GM19328 (cell line): Measurements from ENCODE around the gene EXOG.

Experiments used
- ATAC-seq: cut with Tn5 transposase; IDR thresholded peaks from one replicate; pipeline ENCODE4 v1.9.1; 2021; ENCODE audit warnings: mild to moderate bottlenecking, moderate library complexity; ENCODE audit not compliant: unreplicated experiment

The EXOG gene

DNA sequence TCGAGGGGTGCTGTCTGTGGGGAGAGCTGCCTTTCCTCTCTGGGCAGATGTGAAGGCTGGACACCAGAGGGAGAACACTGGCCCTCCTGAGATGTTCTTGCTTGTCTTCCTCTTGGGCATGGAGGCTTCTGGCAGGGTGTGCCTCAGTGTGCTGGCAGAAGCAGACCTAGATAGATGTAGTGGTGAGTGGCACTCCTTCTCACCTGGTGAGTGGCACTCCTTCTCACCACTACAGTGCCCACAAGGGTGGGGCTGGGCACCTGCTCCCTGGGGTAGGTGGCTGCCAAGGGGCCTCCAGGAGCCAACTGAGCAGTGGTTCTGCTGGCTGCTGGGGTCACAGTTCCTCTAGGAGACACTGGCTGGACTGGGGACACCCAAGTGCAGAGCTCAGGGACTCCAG is 23.8 kb upstream of the EXOG start:
- ATAC-seq, result no peak

DNA sequence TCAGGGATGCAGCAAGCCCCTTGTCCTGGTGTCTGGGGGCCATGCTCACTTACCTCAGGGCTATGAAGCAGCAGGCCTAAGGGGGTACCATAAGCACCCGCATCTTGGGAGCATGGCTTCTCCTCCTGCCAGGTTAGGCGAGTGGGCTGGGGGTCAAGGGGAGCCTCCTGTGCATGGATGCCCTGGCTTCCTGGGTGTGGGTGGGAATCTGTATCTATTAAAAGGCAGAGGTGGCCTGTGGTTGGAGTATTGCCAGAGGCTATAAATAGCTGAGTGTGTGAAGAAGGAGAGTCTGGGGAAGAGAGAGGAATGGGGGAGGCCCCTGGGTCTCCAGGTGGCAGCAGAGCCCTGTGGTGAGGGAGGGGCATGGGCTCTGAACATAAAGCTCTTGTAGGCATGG is 22.9 kb upstream of the EXOG start:
- no peak for ATAC-seq

DNA sequence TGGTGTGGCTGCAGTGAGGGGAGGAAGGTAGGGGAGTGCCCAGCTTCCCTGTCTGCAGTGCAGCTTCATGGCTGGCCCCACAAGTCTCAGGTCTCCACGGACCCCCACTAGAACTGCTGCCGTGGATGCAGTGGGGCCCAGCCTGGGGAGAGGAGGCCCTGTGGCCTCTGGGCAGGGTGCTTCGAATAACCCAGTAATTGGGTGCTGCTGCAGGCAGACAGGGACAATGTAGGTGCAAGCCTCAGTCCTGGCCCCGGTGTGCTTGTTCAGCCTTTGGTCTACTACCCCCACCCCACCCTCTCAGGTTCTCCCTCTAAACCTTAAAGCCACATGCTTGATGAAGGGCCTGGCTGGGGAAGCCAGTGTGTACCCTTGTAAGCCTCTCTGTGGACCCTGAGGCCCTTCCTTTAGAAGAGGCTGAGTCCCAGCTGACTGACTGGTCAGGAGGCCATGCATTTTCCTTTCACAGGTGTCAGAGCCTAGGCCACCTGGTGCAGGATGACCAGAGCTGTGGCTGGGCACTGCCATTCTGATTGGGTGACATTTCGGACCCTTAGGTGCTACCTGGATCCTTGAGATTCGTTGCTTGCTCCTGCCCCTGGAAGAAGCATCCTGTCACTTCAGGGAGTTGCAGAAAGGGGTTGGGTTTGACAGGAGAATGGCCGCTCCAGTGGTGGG is 21.1 kb upstream of the EXOG start:
- no peak for ATAC-seq

DNA sequence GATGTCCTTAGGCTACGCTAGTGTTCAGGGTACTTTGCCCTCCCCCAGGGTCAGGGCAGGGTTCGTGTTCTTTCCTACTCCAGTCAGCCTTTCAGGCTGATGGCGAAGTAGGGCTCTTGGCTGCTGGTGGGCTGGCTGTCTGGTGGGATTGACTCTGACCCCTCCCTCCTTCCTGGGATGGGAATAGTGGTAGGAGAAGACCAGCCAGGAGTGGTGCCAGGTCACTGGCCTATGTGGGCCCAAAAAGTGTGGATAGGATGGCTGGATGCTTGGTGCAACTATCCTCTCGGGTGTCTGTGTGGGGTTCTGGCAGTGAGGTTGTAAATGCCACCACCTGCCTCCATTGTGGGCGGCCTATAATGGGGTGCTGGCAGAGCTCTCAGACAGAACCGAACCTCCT is 20.4 kb upstream of the EXOG start:
- ATAC-seq, result no peak

DNA sequence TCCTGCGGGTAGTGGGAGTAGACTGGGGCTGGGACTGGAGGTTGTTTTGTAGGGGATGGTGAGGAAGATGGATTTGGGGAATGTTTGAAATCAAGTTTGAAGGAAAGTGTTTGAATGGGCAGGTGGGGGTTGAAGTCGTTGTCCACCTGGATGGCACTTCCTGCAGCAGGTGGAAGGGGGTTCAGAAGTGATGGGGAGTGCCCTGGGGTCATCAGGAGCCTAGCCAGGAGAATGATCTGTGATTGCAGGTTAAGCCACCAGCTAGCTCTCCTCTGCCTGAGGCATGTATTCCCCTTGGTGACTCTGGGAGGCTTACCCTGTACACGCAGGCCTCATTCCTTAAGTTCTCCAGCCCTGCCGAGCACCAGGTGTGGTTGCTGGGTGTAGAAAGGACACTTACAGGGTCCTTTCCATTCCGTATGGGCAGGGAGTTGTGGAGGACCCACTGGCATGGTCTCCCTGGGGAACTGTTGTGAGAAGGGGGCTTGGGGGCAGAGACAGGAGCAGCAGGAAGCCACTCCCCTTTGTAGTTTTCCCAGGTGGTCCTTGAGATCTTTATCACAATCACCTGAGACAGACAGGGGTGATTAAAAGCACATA is 19.9 kb upstream of the EXOG start:
- no peak for ATAC-seq

DNA sequence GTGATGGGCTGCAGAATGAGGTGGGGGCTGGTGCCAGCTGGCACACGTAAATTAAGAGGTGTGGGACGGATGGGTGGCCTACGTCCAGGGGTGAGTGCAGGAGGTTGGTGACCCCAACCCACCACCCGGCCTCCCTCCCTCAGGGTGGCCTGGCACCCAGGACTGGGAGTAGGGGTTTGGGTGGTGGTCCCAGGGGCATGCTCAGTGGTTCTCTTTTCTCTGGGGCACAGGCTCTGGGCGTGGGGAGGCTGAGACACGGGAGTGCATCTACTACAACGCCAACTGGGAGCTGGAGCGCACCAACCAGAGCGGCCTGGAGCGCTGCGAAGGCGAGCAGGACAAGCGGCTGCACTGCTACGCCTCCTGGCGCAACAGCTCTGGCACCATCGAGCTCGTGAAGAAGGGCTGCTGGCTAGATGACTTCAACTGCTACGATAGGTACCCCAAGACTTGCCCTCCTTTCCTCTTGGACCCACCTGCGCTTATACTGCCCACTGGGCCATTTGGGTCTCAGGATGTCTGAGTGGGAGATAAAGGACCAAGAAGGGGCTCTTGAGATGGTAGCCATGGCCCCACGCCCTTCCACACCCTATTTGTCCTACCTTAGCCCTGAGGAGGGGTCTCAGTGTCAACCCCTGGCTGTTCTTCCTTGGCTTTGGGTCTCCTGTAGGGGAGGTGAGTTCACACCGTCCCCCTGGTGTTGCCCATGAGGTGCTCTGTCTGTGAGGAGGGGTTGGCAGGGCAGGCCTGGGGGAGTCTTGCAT is 18.9 kb upstream of the EXOG start:
- ATAC-seq, result no peak

DNA sequence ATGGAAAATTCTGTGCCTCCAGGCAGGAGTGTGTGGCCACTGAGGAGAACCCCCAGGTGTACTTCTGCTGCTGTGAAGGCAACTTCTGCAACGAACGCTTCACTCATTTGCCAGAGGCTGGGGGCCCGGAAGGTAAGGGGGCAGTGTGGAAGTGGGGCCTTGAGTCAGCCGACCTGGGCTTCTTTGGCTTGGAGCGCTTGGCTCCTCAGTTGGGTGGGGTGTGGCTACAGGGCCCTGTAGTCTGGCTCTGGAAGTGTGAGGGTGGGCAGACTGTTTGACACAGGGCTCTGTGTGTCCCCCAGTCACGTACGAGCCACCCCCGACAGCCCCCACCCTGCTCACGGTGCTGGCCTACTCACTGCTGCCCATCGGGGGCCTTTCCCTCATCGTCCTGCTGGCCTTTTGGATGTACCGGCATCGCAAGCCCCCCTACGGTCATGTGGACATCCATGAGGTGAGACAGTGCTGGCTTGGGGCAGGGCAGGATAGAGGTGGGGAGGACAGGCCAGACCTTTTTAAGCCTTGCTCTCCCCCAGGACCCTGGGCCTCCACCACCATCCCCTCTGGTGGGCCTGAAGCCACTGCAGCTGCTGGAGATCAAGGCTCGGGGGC is 18.2 kb upstream of the EXOG start:
- ATAC-seq, result no peak

DNA sequence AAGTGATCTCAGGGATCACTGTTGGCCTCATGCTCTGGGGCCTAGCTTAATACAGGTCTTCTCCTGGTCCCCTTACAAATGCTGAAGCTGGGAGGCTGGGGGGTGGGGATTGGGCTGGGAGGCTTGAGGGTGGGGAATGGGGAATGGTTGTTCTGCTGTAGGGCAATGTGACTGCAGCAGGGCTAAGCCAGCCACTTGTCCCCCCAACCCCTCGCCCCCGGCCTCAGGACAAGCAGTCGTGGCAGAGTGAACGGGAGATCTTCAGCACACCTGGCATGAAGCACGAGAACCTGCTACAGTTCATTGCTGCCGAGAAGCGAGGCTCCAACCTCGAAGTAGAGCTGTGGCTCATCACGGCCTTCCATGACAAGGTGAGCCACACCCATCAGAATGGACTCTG is 17.2 kb upstream of the EXOG start:
- no peak for ATAC-seq

DNA sequence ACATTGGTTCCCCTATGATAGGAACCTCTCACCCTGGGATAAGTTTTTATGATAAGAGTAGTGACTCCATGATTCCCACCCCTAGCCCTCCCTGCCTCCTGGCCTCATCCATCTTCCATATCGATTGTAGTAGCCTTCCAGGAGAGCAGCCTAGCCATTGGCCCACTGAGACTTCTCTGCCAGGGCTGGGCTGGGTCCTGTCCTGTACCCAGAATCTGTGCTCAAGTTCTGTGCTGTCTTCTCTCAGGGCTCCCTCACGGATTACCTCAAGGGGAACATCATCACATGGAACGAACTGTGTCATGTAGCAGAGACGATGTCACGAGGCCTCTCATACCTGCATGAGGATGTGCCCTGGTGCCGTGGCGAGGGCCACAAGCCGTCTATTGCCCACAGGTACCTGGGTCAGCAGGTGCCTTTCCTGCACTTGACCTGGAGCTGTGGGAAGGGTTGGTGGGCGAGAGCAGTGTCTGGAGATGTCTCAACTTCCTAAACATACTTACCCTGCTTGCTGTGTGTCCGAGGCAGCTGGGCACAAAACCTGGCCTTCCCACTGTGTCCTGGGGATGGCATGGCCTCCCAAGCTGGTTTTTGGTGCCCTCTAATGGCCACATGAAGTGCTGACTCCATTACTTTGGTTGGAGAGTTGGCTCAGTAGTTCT is 16.6 kb upstream of the EXOG start:
- ATAC-seq, result no peak

DNA sequence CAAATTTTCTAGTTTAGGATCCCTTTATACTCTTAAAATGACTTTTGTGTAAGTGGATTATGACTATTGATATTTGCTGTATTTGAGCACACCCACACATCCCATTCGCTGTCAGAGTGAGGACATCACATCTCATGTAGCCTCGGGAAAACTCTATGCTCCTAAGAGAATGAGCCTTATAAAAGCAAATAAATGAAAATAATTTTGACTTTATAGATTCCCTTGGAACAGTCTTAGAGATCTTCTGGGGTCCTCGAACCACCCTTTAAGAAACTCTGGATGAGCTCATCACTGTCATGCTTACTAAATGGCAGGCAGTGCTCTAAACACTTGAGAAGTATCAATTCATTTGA is 16.1 kb upstream of the EXOG start:
- no peak for ATAC-seq

DNA sequence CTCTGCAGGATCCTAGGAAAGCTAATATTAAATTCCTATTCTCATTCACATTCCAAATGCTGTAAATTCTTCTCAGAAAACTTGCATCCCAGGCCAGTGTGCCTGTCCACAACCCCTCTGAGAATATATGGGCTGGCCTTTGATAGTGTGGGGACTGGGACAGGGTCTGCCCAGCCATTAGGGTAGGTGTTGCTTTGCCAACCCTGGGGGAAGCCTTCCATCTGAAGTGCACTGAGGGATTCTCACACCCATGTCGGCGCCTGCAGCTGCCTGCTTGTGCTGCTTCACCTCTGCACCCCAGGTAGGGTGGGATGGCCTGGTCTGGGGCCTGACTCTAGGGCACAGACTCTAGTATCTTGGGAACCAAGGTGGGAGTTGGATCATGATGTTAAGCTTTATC is 15.2 kb upstream of the EXOG start:
- ATAC-seq, result no peak

DNA sequence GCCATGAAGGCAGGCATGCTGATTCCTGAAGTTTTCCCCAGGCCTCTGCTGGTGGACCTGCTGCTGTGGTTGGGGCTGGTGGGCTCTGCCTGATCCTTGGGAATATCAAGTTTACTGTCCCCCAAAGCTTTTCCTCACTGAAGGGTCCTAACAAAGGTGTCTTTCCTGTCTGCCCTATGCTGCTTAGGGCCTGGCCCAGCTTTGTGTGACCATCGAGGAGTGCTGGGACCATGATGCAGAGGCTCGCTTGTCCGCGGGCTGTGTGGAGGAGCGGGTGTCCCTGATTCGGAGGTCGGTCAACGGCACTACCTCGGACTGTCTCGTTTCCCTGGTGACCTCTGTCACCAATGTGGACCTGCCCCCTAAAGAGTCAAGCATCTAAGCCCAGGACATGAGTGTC is 13.2 kb upstream of the EXOG start:
- no peak for ATAC-seq

DNA sequence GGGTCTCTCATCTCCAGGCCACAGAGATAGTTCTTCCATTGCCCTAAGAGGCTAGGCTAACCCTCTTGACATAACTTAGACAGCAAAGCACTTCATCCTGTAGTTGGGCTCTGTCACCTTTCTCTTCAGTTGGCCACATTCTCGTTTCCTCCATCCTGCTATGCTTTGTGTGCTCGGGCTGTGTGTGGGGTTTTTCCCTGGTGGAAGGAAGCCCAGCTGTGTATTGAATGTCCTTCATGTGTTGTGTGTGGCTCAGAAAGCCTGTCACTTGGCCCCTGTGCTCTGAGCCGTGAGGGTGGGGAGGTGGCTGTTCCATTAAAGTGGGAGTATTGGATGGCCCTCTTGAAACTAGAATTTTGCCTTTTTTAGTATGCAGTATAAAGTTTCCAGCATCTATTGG is 8.8 kb upstream of the EXOG start:
- ATAC-seq, result no peak

DNA sequence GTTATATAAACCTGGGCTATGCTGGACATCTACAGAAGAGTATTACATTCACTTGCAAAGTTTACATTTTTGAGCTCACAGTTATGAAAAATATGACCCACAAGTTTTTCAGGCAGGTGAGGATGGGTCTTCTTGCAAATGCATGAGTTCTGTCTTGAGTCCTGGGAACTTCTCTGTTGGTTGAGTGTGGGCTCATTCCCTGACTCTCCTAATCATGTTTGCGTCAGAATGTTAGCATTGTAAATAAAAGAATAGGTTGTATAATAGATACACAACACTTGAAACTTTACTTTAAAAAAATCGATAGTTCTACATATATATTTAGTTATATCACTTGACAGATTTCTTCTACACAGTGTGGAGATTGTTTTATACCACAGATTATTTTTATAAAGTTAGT is 7.2 kb upstream of the EXOG start:
- no peak for ATAC-seq

DNA sequence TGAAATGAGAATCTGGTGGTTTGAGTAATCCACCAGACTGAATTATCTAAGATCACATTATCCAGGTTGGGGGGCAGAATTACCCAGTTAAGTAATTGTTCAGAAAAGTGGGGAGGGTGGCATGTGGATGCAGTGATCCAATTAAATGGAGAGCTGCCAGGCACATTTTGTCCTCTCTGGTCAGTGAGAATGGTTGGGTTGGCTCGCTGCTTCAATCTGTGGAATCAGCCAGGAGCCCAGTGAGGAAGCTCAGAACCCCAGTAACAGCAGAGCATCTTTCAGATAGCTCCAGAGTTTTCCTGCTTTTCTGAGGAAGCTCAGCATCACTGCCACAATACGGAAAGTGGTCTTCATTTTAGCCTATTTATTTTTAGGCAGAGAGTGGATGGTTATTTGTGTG is 6.4 kb upstream of the EXOG start:
- no peak for ATAC-seq

DNA sequence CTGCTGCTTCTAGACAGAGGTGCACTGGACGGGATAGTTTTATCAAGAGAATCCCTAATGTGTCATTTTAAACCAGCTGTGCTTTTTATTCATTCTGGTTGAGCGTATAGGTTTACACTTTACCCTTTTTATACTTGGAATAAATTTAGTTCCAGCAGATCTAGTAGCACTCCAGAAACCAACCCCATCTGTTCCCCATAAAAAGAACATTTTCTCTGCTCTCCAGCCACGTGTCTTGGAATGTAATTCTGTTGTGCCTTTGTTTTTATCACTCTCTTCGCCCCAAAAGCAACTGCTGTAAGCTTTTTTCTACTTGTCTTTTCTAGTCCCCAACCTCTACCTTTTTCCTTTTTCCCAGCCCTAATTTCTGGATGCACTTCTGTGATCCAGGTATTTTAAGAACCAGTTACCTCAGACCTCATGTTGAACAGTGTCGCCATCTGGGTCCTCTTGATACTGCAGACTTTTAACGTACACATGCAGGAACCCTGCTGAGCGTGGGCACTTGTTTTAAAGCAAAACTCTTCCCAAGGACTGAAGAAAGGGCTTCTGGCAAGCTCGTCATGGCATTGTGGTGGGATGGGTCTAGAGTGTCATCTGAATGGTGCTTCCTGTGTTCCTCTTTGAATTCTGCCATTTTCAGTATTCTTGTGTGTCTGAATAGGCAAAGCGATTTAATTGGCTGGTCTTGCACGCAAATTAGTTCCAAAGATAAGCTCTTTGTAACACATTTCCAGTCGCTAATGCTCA is 5.7 kb upstream of the EXOG start:
- no peak for ATAC-seq

DNA sequence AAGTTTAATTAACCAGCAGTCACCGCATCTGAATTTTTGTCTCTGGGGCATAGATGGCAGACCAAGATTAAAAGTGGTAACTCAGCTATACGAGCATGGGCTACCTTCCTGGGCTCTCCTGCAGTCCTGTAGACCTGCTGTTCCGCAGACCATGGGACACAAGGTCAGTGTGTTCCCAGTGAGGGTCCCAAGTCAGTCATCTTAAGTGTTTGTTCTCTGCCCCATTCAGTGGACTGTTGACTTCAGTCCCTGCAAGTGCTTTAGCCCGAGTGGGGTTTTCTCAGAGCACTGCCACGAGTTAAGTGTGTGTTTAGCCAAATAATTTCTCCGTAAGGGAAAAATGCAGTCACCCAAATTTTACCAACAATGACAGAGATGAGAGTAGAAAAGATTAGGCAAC is 4.9 kb upstream of the EXOG start:
- no peak for ATAC-seq

DNA sequence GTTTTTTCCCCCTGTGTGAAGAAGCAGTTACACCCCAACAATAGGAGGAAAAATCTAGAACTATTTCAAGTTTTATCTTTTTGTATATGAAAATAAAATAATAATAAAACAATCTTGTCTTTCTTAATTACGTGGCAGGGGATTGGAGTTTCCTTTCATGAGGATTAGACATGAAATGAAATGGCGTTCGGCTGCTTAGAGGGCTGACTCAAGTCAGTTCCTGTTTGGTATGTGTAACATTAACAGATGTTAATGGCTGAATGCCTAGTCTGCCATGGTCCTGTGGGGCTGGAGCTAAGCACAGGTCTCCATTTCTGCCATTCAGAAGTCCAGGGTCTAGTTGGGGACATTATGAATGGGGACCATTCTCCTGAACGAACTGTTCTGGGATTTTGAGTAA is 3.1 kb upstream of the EXOG start:
- ATAC-seq, result no peak

DNA sequence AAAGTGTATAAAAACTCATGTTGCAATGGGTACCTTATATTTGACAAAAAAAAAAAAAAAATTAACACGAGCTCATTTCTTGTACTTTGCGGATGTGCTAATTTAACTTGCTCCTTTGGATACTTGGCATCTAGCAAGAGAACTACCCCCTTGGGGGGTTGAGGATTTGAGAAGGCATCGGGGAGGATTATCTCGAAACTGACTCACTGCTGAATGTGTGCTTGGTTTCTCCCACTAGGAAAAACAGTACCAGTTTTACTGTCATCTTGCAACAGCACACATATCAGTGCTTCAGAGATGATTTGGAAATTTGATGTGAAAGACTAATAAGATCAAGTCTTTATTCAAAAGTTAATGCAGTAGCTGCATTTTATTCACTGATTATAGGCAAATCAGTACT is 891 bp downstream of the EXOG start:
- no peak for ATAC-seq

DNA sequence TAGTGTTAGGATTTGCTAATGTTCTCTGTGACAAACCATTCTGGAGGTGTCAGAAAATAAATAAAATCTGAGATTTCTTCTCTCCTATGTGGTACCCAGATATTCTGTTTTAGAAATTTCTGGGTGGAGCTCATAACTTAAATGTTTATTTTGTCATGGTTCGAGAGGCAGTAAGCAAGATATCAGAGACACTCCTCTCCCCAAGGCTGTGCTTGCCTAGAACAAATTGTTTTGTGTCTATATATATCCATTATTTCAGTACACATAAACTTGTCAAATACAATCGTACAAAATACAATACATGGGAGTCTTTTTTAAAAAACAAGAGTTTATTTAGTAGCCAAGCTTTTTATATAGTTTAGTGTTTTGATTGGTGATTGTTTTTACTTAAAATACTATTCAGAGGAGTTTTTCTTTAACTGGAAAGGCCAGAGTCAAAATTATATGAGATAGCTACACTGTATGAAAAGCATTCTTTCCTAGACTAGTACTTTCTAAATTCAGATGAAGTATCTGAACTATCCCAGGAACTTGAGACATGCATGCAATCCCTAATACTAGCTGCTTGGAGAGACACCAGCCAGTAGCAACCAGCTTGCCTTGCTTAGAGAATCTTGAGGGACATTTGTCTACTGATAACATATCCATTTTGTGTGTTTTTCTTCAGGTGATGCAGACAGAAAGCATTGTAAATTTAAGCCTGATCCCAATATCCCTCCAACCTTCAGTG is 4.7 kb downstream of the EXOG start:
- ATAC-seq, result no peak
